HG03045 (cell line): ENCODE results near the gene SPESP1.

Source experiments
- ATAC-seq: cut with Tn5 transposase; IDR thresholded peaks from one replicate; pipeline ENCODE4 v1.9.1; 2021; ENCODE audit warnings: mild to moderate bottlenecking, moderate library complexity; ENCODE audit not compliant: unreplicated experiment

The SPESP1 gene

DNA sequence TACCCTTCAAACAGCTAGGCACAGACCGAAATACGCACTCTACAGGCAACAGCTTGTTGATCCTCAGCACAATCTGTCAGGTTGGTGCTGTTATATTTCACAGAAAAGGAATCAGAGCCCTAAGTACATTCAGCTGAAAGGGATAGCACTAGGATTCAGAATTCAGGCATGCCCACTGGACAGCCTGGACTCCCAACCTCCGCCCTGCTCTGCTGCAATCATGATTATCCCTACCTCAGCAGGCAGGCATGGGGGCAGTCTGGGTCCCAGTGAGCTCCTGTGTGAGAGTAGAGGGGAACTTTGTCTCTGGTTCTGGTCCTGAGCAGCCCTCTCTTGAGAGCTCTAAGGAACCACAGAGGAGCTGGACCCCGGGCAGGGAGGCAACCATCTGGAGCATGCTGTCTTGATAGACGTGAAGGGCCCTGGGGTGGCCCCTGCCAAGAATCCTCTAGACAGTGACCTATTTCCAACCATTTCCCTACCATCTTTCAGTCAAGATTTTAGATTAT lies 60.7 kb downstream of the SPESP1 start:
- ATAC-seq, result no peak

DNA sequence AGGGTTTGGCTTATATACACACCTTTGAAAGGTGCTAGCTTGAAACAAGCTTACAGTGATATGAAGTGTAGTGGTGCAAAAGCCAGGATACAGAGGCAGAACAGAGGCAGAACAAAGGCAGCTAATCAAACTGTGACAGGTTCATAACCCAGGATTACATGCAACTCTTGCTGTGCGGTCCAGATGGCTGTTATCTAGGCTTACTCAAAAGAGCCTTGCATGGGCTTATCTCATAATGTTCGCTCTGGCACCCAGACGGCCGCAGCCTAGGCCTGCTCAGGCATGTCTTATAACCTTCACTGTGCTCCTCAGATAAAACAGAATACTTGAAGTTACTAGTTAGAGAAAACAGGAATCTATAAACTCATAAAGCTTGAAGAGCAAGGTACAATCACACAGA lies 61.4 kb downstream of the SPESP1 start:
- no peak for ATAC-seq

DNA sequence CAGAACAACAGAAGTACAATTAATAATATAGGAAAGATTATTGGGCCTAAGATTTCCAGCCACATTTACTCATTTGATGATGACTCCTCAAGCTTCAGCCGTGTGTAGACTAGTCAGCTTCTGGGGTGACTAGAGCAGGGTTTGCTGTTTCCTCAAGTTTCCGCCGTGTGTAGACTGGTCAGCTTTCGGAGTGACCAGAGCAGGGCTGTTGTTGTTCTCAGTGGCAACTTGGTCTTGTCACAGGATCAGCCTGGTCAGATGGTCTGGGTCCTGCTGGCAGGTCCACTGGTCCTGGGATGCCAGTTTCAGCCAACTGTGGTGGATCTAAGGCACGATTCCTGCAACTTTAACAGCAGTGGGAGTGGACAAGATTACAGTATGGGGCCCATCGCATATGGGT lies 62.4 kb downstream of the SPESP1 start:
- ATAC-seq, result no peak

DNA sequence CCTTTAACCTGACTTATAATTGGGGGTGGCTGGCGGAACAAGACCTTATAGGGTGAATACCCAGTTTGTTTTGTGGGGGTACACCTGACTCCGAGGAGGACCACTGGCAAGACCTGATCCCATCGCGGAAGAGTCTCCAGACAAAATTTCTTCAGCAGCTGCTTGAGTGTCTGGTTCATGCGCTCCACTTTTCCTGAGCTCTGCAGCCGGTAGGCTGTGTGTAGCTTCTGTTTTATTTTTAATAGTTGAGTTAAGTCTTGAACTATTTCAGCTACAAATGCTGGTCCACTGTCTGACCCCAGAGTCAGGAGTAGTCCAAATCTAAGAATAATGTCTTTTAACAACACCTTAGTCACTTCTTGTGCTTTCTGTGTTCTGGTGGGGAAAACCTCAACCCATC lies 63.0 kb downstream of the SPESP1 start:
- ATAC-seq, result no peak

DNA sequence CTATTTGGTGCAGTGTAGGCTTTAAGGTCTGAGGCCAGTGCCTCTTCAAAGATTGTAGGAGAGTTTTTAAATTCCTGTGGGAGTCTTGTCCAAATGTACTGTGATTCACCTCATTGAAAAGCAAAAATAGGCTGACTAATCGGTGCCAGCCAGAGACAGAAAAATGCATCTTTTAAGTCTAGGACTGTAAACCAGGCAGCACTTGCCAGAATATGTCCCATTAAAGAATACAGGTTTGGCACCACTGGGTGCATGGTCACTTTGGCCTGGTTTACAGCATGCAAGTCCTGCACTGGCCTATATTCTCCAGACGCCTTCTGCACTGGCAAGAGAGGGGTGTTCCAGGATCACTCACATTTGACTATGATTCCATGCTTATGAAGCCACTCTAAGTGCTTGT lies 63.8 kb downstream of the SPESP1 start:
- no peak for ATAC-seq

GRCh38 chr15:68994981-68995761 lies 64.8 kb downstream of the SPESP1 start:
- ATAC-seq, result no peak
